ENCODE measurements around the gene NEK1.
"Not testable (repeated sequence)": the region's sequence is repeated elsewhere in the genome, so short reads cannot be mapped to it uniquely, and the experiment has no call there.

GRCh38 chr4:169570266-169570665, 42.1 kb downstream of the NEK1 start:
- TF ChIP-seq CTCF (IDR thresholded peaks at IDR 0.05); EZH2 (IDR thresholded peaks at IDR 0.05; ENCODE audit: borderline replicate concordance, insufficient read depth, low read depth, low read length, poor library complexity, severe bottlenecking): not testable (repeated sequence)

Data from B cell (primary cell).